Prostate gland (tissue), 2 donors: ENCODE data around the gene COMMD9.
A peak's percentile ranks its signal among the peaks of the same experiment; 100 is the strongest.

Experiments used
- CTCF ChIP-seq, 4 experiments: fragments of 200-600 bp in 2 of 4; fragments of 450-650 bp in 2 of 4; sonication (generic) in 2 of 4; IDR thresholded peaks; 1 replicate in 3 of 4; 2 replicates in 1 of 4; pipeline ENCODE4 v1.5.1; 2016 to 2019; ENCODE audit warnings: antibody characterized with exemption in 4 of 4, mild to moderate bottlenecking in 2 of 4, moderate library complexity in 2 of 4
- POLR2A ChIP-seq: fragments of 450-650 bp; IDR thresholded peaks from one replicate; pipeline ENCODE4 v1.6.1; 2016; ENCODE audit warnings: antibody characterized with exemption, mild to moderate bottlenecking
- POLR2AphosphoS5 ChIP-seq: sonication (generic); formaldehyde crosslinking; IDR thresholded peaks from one replicate; pipeline ENCODE4 v1.6.1; 2017; ENCODE audit warnings: antibody characterized with exemption

GRCh38 chr11:36271794-36272407, 17.3 kb downstream of the COMMD9 start:
- TF ChIP-seq CTCF (IDR thresholded peaks at IDR 0.05) (no peak), POLR2AphosphoS5 (peak; percentile 5), POLR2A (no peak)
